ENCODE measurements around the gene COMT. TPM values are rescaled to one million over a fixed set of nuclear protein-coding genes. Genes with fewer than 3 reads are reported as not detected.

The COMT gene
- total and polyA plus RNA-seq, 2 of the 4 experiments (the other 2 are of a cell fraction), result 202 to 347 TPM

DNA sequence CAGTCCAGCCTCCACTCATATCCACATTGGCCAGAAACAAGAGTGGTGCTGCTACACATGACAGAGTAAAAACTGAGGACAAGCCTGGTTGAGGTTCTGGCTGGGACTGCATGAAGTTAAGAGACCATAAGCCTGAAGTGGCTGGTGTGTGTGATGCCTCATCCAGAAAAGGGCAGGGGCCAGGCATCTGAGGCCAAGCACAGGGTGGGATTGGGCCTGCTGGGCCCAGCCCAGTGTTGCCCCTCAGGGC lies 49.7 kb downstream of the COMT start (continued):
- TF ChIP-seq USF2 (IDR thresholded peaks at IDR 0.05; ENCODE audit: low read depth, low read length), result no peak
- TF ChIP-seq, protein P1, sequence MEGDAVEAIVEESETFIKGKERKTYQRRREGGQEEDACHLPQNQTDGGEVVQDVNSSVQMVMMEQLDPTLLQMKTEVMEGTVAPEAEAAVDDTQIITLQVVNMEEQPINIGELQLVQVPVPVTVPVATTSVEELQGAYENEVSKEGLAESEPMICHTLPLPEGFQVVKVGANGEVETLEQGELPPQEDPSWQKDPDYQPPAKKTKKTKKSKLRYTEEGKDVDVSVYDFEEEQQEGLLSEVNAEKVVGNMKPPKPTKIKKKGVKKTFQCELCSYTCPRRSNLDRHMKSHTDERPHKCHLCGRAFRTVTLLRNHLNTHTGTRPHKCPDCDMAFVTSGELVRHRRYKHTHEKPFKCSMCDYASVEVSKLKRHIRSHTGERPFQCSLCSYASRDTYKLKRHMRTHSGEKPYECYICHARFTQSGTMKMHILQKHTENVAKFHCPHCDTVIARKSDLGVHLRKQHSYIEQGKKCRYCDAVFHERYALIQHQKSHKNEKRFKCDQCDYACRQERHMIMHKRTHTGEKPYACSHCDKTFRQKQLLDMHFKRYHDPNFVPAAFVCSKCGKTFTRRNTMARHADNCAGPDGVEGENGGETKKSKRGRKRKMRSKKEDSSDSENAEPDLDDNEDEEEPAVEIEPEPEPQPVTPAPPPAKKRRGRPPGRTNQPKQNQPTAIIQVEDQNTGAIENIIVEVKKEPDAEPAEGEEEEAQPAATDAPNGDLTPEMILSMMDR (conservative IDR thresholded peaks at IDR 0.05; ENCODE audit: low read depth, low read length), result no peak
